Measurements from ENCODE around the gene MYO7B.
"Not testable (repeated sequence)": the region's sequence is repeated elsewhere in the genome, so short reads cannot be mapped to it uniquely, and the experiment has no call there.

Gene MYO7B

GRCh38 chr2:127512362-127512761 lies 23.1 kb upstream of the MYO7B start:
- no peak overlapping the region for H3K4me3 Mint-ChIP-seq
- H3K9me3 Mint-ChIP-seq, result no peaks in the 10 kb centered on the region
- no peaks in the 10 kb centered on the region for H3K27me3 Mint-ChIP-seq
- peaks cover 38 to 61% of the 10 kb centered on the region in 2 donors for H3K36me3 Mint-ChIP-seq
- peaks cover 49 to 82% of the 10 kb centered on the region in 2 donors for H3K4me1 Mint-ChIP-seq
- ATAC-seq (replicated peaks) (no peak), DNase-seq (no peak)
- no peak overlapping the region for H3K27ac Mint-ChIP-seq

DNA sequence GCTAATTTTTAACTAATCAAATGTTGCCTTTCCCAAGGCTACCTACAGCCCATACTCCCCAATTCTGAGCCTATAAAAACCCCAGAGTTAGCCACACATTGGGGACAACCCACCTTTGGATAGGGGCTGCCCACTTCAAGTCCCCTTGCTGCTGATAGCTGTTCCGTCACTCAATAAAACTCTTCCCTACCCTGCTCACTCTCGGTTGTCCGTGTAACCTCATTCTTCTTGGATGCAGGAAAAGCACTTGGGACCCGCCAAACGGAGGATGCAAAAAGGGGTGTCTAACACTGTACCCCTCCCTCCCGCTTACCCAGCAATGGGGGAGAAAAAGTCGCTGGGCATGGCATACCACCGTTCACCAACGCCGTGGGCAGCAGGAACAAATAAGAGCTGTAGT lies 21.4 kb upstream of the MYO7B start:
- H3K4me3 Mint-ChIP-seq, result no peak overlapping the region
- peaks cover 36 to 78% of the 10 kb centered on the region in 2 donors for H3K4me1 Mint-ChIP-seq
- H3K27me3 Mint-ChIP-seq, result no peaks in the 10 kb centered on the region
- ATAC-seq (replicated peaks) (no peak), DNase-seq (no peak)
- peak overlapping the region; percentile 37 for H3K27ac Mint-ChIP-seq
- peaks cover 40 to 60% of the 10 kb centered on the region in 2 donors for H3K36me3 Mint-ChIP-seq
- H3K9me3 Mint-ChIP-seq, result no peaks in the 10 kb centered on the region

DNA sequence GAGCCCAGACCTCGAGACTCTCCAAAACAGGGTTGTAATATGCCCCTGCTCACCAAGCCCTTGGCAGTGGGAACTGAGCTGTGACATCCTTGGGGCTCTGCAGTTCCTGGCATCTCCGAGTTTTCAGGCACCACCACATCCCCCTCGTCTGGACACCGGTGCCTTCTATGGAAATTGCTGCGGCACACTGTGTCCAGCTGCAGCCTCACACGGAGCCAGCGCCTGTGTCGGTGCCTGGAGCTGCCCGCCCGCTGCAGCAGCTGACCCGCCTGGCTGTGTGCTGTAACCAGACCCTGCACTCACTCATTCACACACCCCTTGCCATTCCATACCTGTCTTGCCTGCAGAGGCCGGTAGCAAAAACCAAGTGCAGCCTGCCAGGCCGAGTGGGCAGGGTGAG lies 21.0 kb upstream of the MYO7B start:
- H3K4me3 Mint-ChIP-seq, result no peak overlapping the region
- ATAC-seq (replicated peaks) (no peak), DNase-seq (no peak)
- peak overlapping the region; percentile 37 for H3K27ac Mint-ChIP-seq
- no peaks in the 10 kb centered on the region for H3K27me3 Mint-ChIP-seq
- H3K9me3 Mint-ChIP-seq, result no peaks in the 10 kb centered on the region
- peaks cover 39 to 60% of the 10 kb centered on the region in 2 donors for H3K36me3 Mint-ChIP-seq
- peaks cover 36 to 76% of the 10 kb centered on the region in 2 donors for H3K4me1 Mint-ChIP-seq

DNA sequence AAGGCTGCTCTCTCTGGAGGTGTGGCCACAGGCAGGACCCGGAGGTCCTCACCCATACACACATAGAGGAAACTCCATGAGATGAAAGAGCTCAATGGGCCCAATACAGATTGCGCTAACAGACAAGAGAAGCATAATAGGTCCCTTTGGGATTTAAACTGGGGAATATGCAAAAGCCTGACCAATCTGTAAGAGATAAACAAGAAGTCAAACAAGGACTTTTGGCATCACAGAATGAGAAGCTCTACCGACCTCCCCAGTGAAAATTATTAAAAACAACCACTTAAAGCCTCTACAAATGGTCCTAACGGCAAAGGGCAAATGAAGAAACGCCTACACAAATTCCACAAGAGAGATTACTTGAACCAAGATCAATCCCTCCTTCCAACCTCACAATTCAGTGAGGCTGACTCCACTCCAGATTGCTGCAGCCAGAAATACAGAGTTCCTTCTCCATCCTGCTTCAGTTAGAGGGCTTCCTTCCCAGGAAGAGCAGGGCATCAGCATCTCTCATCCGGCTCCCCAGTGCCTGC lies 20.0 kb upstream of the MYO7B start:
- H3K4me1 Mint-ChIP-seq, result peaks cover 33 to 74% of the 10 kb centered on the region in 2 donors
- DNase-seq (no peak), ATAC-seq (replicated peaks) (no peak)
- peak overlapping the region; percentile 69 for H3K27ac Mint-ChIP-seq
- H3K27me3 Mint-ChIP-seq, result no peaks in the 10 kb centered on the region
- H3K9me3 Mint-ChIP-seq, result no peaks in the 10 kb centered on the region
- peaks cover 43 to 60% of the 10 kb centered on the region in 2 donors for H3K36me3 Mint-ChIP-seq
- H3K4me3 Mint-ChIP-seq, result no peak overlapping the region

DNA sequence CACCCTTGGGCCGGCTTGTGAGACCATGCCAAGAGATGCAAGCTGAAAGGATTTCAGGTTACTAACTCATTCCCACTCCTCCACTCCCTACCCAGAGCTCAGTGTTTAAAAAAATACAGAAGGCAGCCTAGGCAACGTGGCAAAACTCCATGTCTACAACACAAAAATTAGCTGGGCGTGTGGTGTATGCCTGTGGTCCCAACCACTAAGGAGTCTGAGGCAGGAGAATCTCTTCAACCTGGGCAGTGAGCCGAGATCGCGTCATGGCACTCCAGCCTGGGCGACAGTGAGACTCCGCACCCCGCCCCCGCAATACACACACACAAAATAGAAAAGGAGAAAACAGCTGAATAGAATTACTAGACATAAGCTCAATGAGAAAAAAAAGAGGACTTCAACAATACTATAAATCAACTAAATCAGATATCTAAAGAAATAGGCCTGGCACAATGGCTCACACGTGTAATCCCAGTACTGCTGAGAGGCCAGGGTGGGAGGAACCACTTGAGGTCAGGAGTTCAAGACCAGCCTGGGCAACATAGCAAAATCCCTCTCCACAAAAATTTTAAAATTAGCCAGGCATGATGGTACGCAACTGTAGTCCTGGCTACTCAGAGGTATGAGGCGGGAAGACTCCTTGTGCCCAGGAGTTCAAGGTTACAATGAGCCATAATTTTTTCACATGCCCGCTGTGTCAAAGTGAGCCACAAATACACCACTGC lies 19.3 kb upstream of the MYO7B start:
- Mint-ChIP-seq H3K36me3 (peaks cover 44 to 56% of the 10 kb centered on the region in 2 donors), H3K27ac (peak overlapping the region; percentile 37), H3K4me1 (peaks cover 32 to 67% of the 10 kb centered on the region in 2 donors), H3K9me3 (no peaks in the 10 kb centered on the region), H3K27me3 (no peaks in the 10 kb centered on the region), H3K4me3 (no peak overlapping the region)
- ATAC-seq (replicated peaks) (no peak), DNase-seq (no peak)

GRCh38 chr2:127517465-127517864 lies 18.0 kb upstream of the MYO7B start:
- no peak overlapping the region for H3K27ac Mint-ChIP-seq
- H3K4me3 Mint-ChIP-seq, result no peak overlapping the region
- H3K27me3 Mint-ChIP-seq, result no peaks in the 10 kb centered on the region
- no peak for DNase-seq
- peaks cover 31 to 61% of the 10 kb centered on the region in 2 donors for H3K4me1 Mint-ChIP-seq
- no peaks in the 10 kb centered on the region for H3K9me3 Mint-ChIP-seq
- no peak for ATAC-seq (replicated peaks)
- peaks cover 47 to 52% of the 10 kb centered on the region in 2 donors for H3K36me3 Mint-ChIP-seq

- Mint-ChIP-seq H3K36me3 (peaks cover 35% of the 10 kb centered on the region in 2 donors), H3K4me1 (peaks cover 23 to 48% of the 10 kb centered on the region in 2 donors), H3K27me3 (no peaks in the 10 kb centered on the region), H3K27ac (no peak overlapping the region), H3K4me3 (no peak overlapping the region), H3K9me3 (no peaks in the 10 kb centered on the region)
- ATAC-seq (replicated peaks) (no peak), DNase-seq (no peak)
These were observed 15.1 kb upstream of the MYO7B start for GRCh38 chr2:127520424-127520823.

- H3K4me3 Mint-ChIP-seq, result no peak overlapping the region
- H3K27me3 Mint-ChIP-seq, result no peaks in the 10 kb centered on the region
- H3K36me3 Mint-ChIP-seq, result peaks cover 10% of the 10 kb centered on the region in 2 donors
- no peaks in the 10 kb centered on the region for H3K9me3 Mint-ChIP-seq
- DNase-seq (no peak), ATAC-seq (replicated peaks) (no peak)
- H3K27ac Mint-ChIP-seq, result no peak overlapping the region
- H3K4me1 Mint-ChIP-seq, result peaks cover 17 to 33% of the 10 kb centered on the region in 2 donors
These were observed 12.1 kb upstream of the MYO7B start for GRCh38 chr2:127523269-127523939.

GRCh38 chr2:127524198-127524834 lies 11.2 kb upstream of the MYO7B start:
- H3K27me3 Mint-ChIP-seq; H3K27ac Mint-ChIP-seq; ATAC-seq (replicated peaks); H3K9me3 Mint-ChIP-seq; DNase-seq: not testable (repeated sequence)
- Mint-ChIP-seq H3K36me3 (peaks cover 10% of the 10 kb centered on the region in 2 donors), H3K4me3 (peak overlapping the region; percentile 25 to 35), H3K4me1 (peaks cover 17 to 33% of the 10 kb centered on the region in 2 donors)

DNA sequence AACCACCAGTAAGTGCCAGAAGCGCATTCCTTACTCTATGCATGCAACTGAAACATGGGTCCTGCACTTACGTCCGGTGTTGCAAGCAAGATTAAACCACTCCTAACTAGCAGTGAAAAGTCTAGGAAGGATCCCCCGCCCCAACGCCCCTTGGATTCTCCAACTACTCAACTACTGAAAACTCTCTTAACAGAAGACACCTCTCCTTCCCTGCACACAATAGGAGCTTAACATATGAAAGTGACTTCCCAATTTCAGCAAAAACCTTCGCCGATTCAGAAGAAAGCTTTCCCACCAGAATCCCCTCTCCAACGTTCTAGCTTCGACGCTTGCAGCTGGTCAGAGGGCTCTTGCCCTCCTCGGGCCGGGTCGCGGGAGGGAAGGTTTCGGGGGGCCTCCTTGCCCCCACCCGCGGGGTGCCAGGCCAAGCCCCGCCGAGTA lies 9.8 kb upstream of the MYO7B start:
- DNase-seq, result no peak
- Mint-ChIP-seq H3K4me3 (peak overlapping the region; percentile 97 to 98), H3K4me1 (peaks cover 17 to 28% of the 10 kb centered on the region in 2 donors)

DNA sequence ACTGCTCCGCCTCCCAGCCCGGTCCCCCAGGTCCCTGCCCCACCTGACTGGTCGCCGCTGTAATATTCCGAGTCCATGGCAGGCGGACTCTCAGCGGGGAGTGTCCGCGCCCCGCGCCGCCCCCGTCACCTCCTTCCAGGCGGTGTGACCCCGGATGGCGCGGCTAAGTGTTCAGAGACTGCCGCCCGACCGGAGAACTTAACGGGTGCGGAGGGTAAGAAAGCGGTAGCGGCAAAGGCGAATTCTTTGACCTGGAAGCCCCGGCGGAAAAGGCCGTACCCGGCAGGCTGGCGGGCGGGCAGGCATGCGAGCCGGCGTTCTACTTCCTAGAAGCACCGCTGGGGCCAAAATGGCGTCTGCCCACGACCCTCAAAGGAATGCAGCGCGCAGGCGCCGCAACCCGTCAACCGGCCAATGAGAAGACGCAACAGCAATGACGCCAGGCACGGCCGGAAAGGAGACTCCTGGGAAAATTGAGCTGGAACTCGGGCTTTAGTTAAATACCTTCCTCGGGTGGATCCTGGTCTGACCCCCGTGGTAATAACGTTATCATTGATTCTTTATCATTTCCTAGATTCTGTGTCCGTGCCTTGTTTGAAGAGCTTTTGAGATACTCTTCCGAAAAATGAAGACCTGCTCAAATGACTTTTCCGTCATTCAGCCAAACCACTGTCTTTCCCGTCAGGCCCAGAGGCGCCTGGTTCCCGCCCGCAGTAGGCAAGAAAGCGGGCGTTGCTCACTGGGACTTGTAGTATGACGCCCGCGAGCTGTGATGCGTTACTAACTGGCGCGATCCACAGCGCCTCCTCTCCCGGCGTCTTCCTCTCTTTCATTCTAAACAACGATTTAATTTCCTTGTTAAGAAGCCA lies 9.1 kb upstream of the MYO7B start, which contains the start of gene IWS1:
Gene IWS1, minus strand, starts transcription at position 358 of the 869 bp plus-strand sequence. Its CDS starts 281 bp downstream, at position 77.
- peak; percentile 90 for DNase-seq
- peak within 1 kb of the TSS; percentile 98 for H3K27ac Mint-ChIP-seq
- H3K27me3 Mint-ChIP-seq, result no peaks in the 10 kb centered on the region
- peaks cover 4% of the 10 kb centered on the region in 2 donors for H3K9me3 Mint-ChIP-seq
- ATAC-seq (replicated peaks), result peak; percentile 92
- H3K36me3 Mint-ChIP-seq, result peaks cover 4 to 6% of the 10 kb centered on the region in 2 donors
- peaks cover 17 to 28% of the 10 kb centered on the region in 2 donors for H3K4me1 Mint-ChIP-seq
- H3K4me3 Mint-ChIP-seq, result peak within 1 kb of the TSS; percentile 97 to 98

More for the DNA sequence above, 9.8 kb upstream of the MYO7B start:
- Mint-ChIP-seq H3K27me3 (no peaks in the 10 kb centered on the region), H3K36me3 (peaks cover 4 to 6% of the 10 kb centered on the region in 2 donors), H3K9me3 (peaks cover 4% of the 10 kb centered on the region in 2 donors), H3K27ac (peak overlapping the region; percentile 98)
- ATAC-seq (replicated peaks), result no peak

DNA sequence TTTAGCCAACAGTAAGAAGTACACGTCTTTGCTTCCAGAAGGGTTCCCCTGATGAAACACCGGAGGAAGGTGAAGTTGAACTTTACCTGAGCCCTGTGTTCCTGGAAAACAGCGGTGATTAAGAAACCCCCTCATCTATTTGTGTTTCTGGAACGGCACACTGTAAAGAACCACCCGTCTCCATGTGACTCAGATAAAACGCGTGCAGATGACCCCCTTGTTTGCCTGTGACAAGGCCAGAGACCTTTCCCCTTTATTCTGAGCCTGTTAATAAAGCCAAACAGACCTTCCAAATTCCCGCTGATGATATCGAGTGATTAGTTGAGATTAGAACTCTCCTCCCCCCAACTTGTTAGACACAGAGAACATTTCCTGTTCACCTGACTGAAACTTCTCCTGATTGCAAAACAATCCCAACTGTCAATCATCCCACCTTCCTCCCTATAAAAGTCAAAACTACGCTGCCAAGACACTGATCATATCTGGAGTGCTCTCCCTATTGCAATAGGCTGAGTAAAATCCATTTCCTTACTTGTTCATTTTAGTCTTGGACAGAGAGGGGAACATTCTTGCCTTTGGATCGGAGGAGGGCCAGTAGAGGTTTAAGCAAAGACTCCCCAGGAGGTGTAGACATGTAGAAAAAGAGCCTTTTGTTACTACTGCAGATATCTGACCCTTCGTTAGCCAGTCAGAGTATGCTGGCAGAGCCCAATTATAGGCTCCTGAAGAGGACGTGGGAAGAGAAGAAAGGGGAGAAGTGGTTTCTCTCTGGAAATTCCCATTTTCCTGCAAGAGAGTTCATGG lies 8.3 kb upstream of the MYO7B start:
- no peaks in the 10 kb centered on the region for H3K27me3 Mint-ChIP-seq
- no peak for DNase-seq
- H3K27ac Mint-ChIP-seq, result peak overlapping the region; percentile 98
- H3K4me1 Mint-ChIP-seq, result peaks cover 14 to 24% of the 10 kb centered on the region in 2 donors
- ATAC-seq (replicated peaks), result peak; percentile 17 to 23
- peaks cover 4% of the 10 kb centered on the region in 2 donors for H3K9me3 Mint-ChIP-seq
- H3K36me3 Mint-ChIP-seq, result peaks cover under 1 to 2% of the 10 kb centered on the region in 2 donors
- peak overlapping the region; percentile 97 to 98 for H3K4me3 Mint-ChIP-seq

DNA sequence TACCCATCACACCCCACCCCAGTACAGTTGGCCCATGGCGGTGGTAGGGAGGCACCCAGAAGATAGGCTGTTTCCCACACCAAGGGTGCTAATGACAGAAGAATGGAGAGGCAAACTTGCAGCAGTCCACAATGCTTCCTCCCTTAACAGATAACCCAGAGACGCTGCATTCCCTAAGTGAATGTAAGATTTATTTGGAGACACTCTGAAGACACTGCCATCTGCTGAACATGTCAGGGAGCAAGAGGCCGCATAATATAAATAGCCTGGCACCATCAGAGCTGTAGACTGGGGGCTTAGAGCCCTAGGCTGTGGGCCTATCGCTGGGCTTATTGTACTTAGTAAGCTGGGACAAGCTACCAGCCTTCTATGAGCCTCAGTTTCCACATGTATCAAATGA lies 7.0 kb upstream of the MYO7B start:
- no peak for DNase-seq
- no peaks in the 10 kb centered on the region for H3K36me3 Mint-ChIP-seq
- peaks cover 13 to 15% of the 10 kb centered on the region in 2 donors for H3K4me1 Mint-ChIP-seq
- H3K27me3 Mint-ChIP-seq, result peaks cover 0 to 9% of the 10 kb centered on the region in 2 donors
- H3K27ac Mint-ChIP-seq, result no peak overlapping the region
- peaks cover 4% of the 10 kb centered on the region in 2 donors for H3K9me3 Mint-ChIP-seq
- no peak for ATAC-seq (replicated peaks)
- H3K4me3 Mint-ChIP-seq, result no peak overlapping the region

Measured in stimulated activated naive B cell treated with anti-CD40 and anti-IgM and Interleukin-4, amounts not matched to agents 10 μg/mL and 1 μg/mL and 100 μg/mL, for 72 hours (primary cell).